Astrocyte (in vitro differentiated cells and primary cell): ENCODE data around the gene PPP1R9A. TPM values are rescaled to one million over a fixed set of nuclear protein-coding genes. Genes with fewer than 3 reads are reported as not detected.

Source experiments
- DNase-seq: peaks from one replicate; pipeline ENCODE4 v3.0.0-alpha.2; 2010; ENCODE audit warnings: low read depth
- FAIRE-seq: peaks from 2 replicates; lab custom pipeline; 2011; peaks lifted over from hg19 to GRCh38; lab: Jason Lieb, UNC
- H2AFZ ChIP-seq: 2 replicates; pipeline ENCODE4 v1.6.0; 2012; ENCODE audit warnings: low read depth, low read length, inconsistent platforms
- H3K27ac ChIP-seq: 2 replicates; pipeline ENCODE4 v1.5.1; 2011; ENCODE audit warnings: low read depth, low read length, inconsistent platforms
- H3K27me3 ChIP-seq: 2 replicates; pipeline ENCODE4 v1.6.0; 2011; ENCODE audit warnings: low read length, inconsistent platforms; ENCODE audit not compliant: insufficient read depth
- H3K36me3 ChIP-seq: 2 replicates; pipeline ENCODE4 v1.5.1; 2011; ENCODE audit warnings: low read length, inconsistent platforms; ENCODE audit not compliant: insufficient read depth
- H3K4me1 ChIP-seq: 2 replicates; pipeline ENCODE4 v1.5.1; 2011; ENCODE audit warnings: low read length, inconsistent platforms; ENCODE audit not compliant: insufficient read depth
- H3K4me2 ChIP-seq: 2 replicates; pipeline ENCODE4 v1.6.0; 2012; ENCODE audit warnings: low read length, inconsistent platforms
- H3K4me3 ChIP-seq: 2 replicates; pipeline ENCODE4 v1.5.1; 2011; ENCODE audit warnings: low read depth, mild to moderate bottlenecking, low read length, inconsistent platforms; ENCODE audit not compliant: insufficient read depth
- H3K79me2 ChIP-seq: 2 replicates; pipeline ENCODE4 v1.6.0; 2012; ENCODE audit warnings: mild to moderate bottlenecking, low read length, inconsistent platforms; ENCODE audit not compliant: insufficient read depth
- H3K9ac ChIP-seq: 2 replicates; pipeline ENCODE4 v1.6.0; 2012; ENCODE audit warnings: mild to moderate bottlenecking, low read length, inconsistent platforms
- H3K9me3 ChIP-seq: 2 replicates; pipeline ENCODE4 v1.5.1; 2012; ENCODE audit warnings: low read depth, mild to moderate bottlenecking, low read length, inconsistent platforms; ENCODE audit not compliant: insufficient read depth
- H4K20me1 ChIP-seq: 2 replicates; pipeline ENCODE4 v1.6.0; 2012; ENCODE audit warnings: low read length, inconsistent platforms; ENCODE audit not compliant: insufficient read depth
- H3K27ac Mint-ChIP-seq: one replicate; pipeline ENCODE4 v1.8.0; 2021; ENCODE audit warnings: mild to moderate bottlenecking, mixed read lengths; ENCODE audit not compliant: unreplicated experiment
- H3K27me3 Mint-ChIP-seq: one replicate; pipeline ENCODE4 v1.8.0; 2021; ENCODE audit warnings: low read depth, mixed read lengths; ENCODE audit not compliant: unreplicated experiment
- H3K36me3 Mint-ChIP-seq: one replicate; pipeline ENCODE4 v1.8.0; 2021; ENCODE audit warnings: low read depth, mixed read lengths; ENCODE audit not compliant: unreplicated experiment
- H3K4me1 Mint-ChIP-seq: one replicate; pipeline ENCODE4 v1.8.0; 2021; ENCODE audit warnings: low read depth, mixed read lengths; ENCODE audit not compliant: unreplicated experiment
- H3K4me3 Mint-ChIP-seq: one replicate; pipeline ENCODE4 v1.8.0; 2021; ENCODE audit warnings: mild to moderate bottlenecking, moderate library complexity, mixed read lengths; ENCODE audit not compliant: unreplicated experiment
- H3K9me3 Mint-ChIP-seq: one replicate; pipeline ENCODE4 v1.8.0; 2021; ENCODE audit warnings: mild to moderate bottlenecking, mixed read lengths; ENCODE audit not compliant: unreplicated experiment
- EZH2 ChIP-seq: IDR thresholded peaks from 2 replicates; pipeline ENCODE4 v1.6.1; 2012; ENCODE audit warnings: mild to moderate bottlenecking, low read length, inconsistent platforms; ENCODE audit not compliant: insufficient read depth
- total RNA-seq: library from RNA; stranded (reverse); gene quantifications from 2 replicates; pipeline ENCODE4 v1.2.1, GENCODE V29; 2021
- TF ChIP-seq, protein P1 (sequence below): IDR thresholded peaks from 2 replicates; pipeline ENCODE4 v1.5.1; 2011; ENCODE audit warnings: low read depth, mild to moderate bottlenecking, inconsistent platforms, low read length, moderate library complexity; ENCODE audit not compliant: insufficient read depth

PPP1R9A gene
- total RNA-seq, 1 donor from 2014 or later: 7.5 TPM

GRCh38 chr7:95330961-95331337, 423.6 kb downstream of the PPP1R9A start:
- Histone ChIP-seq H3K9ac (no peak overlapping the region), H3K36me3 (no peaks in the 10 kb centered on the region), H3K27me3 (no peaks in the 10 kb centered on the region), H3K27ac (no peak overlapping the region), H4K20me1 (no peaks in the 10 kb centered on the region), H2AFZ (no peak overlapping the region), H3K9me3 (peaks cover 3% of the 10 kb centered on the region), H3K4me1 (peaks cover 7% of the 10 kb centered on the region), H3K4me2 (peak overlapping the region; percentile 48), H3K4me3 (no peak overlapping the region), H3K79me2 (no peaks in the 10 kb centered on the region)
- no peaks in the 10 kb centered on the region for H3K36me3 Mint-ChIP-seq
- H3K9me3 Mint-ChIP-seq: no peaks in the 10 kb centered on the region
- no peak for FAIRE-seq
- H3K27me3 Mint-ChIP-seq: peaks cover 2% of the 10 kb centered on the region
- TF ChIP-seq, protein P1, sequence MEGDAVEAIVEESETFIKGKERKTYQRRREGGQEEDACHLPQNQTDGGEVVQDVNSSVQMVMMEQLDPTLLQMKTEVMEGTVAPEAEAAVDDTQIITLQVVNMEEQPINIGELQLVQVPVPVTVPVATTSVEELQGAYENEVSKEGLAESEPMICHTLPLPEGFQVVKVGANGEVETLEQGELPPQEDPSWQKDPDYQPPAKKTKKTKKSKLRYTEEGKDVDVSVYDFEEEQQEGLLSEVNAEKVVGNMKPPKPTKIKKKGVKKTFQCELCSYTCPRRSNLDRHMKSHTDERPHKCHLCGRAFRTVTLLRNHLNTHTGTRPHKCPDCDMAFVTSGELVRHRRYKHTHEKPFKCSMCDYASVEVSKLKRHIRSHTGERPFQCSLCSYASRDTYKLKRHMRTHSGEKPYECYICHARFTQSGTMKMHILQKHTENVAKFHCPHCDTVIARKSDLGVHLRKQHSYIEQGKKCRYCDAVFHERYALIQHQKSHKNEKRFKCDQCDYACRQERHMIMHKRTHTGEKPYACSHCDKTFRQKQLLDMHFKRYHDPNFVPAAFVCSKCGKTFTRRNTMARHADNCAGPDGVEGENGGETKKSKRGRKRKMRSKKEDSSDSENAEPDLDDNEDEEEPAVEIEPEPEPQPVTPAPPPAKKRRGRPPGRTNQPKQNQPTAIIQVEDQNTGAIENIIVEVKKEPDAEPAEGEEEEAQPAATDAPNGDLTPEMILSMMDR: no peak
- TF ChIP-seq EZH2: no peak
- no peak overlapping the region for H3K4me3 Mint-ChIP-seq
- peak overlapping the region; percentile 41 for H3K27ac Mint-ChIP-seq
- no peak for DNase-seq
- H3K4me1 Mint-ChIP-seq: peaks cover 25% of the 10 kb centered on the region

DNA sequence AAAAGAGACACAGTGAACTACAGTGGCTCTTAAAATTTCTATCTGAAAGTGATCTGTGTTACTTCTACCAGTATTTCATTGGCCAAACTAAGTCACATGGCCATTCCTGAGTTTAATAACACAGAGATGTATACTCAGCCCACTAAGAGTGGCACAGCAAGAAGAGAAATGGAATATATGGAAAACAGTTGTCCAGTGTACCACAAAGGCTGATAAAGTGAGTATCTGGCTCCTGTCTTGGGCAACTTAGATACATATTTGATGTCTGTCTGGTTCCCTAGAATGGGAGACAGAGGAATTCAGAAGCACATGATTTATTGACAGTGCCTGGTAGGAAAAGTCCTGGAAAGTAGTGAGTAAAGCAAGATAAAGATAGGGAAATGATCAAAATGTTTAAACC, 427.1 kb downstream of the PPP1R9A start:
- H3K4me3 Mint-ChIP-seq: no peak overlapping the region
- no peaks in the 10 kb centered on the region for H3K27me3 Mint-ChIP-seq
- Histone ChIP-seq H3K4me3 (no peak overlapping the region), H3K79me2 (no peaks in the 10 kb centered on the region), H3K9me3 (no peaks in the 10 kb centered on the region), H3K27me3 (no peaks in the 10 kb centered on the region), H3K36me3 (no peaks in the 10 kb centered on the region), H3K4me1 (peaks cover 7% of the 10 kb centered on the region), H3K9ac (no peak overlapping the region), H3K27ac (no peak overlapping the region), H4K20me1 (no peaks in the 10 kb centered on the region), H3K4me2 (no peak overlapping the region), H2AFZ (no peak overlapping the region)
- H3K27ac Mint-ChIP-seq: peak overlapping the region; percentile 49
- no peak for TF ChIP-seq EZH2
- TF ChIP-seq, protein P1: no peak
- FAIRE-seq (no peak), DNase-seq (peak; percentile 23)
- peaks cover 1% of the 10 kb centered on the region for H3K9me3 Mint-ChIP-seq
- peaks cover 30% of the 10 kb centered on the region for H3K4me1 Mint-ChIP-seq
- no peaks in the 10 kb centered on the region for H3K36me3 Mint-ChIP-seq

DNA sequence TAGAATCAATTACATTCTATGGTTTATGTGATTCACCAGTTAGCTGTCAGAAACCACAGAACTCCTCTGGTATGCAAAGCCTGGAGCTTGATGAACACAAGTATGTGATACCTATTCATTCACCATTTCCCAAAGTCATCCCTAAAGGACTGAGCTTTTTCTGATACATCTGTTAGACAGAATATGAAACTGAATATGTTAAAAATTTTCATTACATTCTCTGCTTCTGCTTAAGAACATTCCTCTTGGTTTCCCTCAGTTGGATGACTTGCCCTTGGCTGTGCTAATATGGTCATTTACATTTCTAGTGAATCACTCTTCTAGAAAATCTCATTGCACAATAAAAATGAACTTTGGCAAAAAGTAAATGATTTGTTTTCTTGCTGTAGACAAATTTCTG, 427.7 kb downstream of the PPP1R9A start:
- peaks cover 29% of the 10 kb centered on the region for H3K4me1 Mint-ChIP-seq
- peaks cover 1% of the 10 kb centered on the region for H3K9me3 Mint-ChIP-seq
- FAIRE-seq: peak; percentile 87

More for the DNA sequence above, 427.7 kb downstream of the PPP1R9A start:
- Histone ChIP-seq H3K4me3 (no peak overlapping the region), H2AFZ (no peak overlapping the region), H3K4me2 (peak overlapping the region; percentile 19), H3K9me3 (no peaks in the 10 kb centered on the region), H3K36me3 (no peaks in the 10 kb centered on the region), H3K9ac (no peak overlapping the region), H3K27me3 (no peaks in the 10 kb centered on the region), H4K20me1 (no peaks in the 10 kb centered on the region), H3K27ac (no peak overlapping the region), H3K79me2 (no peaks in the 10 kb centered on the region), H3K4me1 (peaks cover 7% of the 10 kb centered on the region)
- Mint-ChIP-seq H3K36me3 (no peaks in the 10 kb centered on the region), H3K27ac (peak overlapping the region; percentile 75), H3K27me3 (no peaks in the 10 kb centered on the region), H3K4me3 (no peak overlapping the region)
- TF ChIP-seq, protein P1: no peak
- no peak for TF ChIP-seq EZH2
- peak; percentile 92 for DNase-seq
